Neural progenitor cell (in vitro differentiated cells): ENCODE measurements around the gene MRPS34. TPM values are rescaled to one million over a fixed set of nuclear protein-coding genes. Genes with fewer than 3 reads are reported as not detected.

Experiments used
- DNase-seq: peaks from one replicate; pipeline ENCODE4 v3.0.0-alpha.2; 2016; ENCODE audit warnings: low spot score
- H2AFZ ChIP-seq: fragments of 200-600 bp; sonication (generic); replicated peaks from 2 replicates; pipeline ENCODE4 v1.6.1; 2016; ENCODE audit warnings: antibody characterized with exemption
- H3F3A ChIP-seq: fragments of 200-600 bp; sonication (generic); 2 replicates; pipeline ENCODE4 v1.6.1; 2016; ENCODE audit warnings: antibody characterized with exemption, low read depth
- H3K27ac ChIP-seq: fragments of 200-600 bp; sonication (generic); 2 replicates; pipeline ENCODE4 v1.5.1; 2016; ENCODE audit warnings: mild to moderate bottlenecking
- H3K27me3 ChIP-seq: fragments of 200-600 bp; sonication (generic); 2 replicates; pipeline ENCODE4 v1.6.1; 2016; ENCODE audit warnings: mild to moderate bottlenecking, moderate library complexity
- H3K36me3 ChIP-seq: fragments of 200-600 bp; sonication (generic); 2 replicates; pipeline ENCODE4 v1.5.1; 2016
- H3K4me1 ChIP-seq: fragments of 200-600 bp; sonication (generic); 2 replicates; pipeline ENCODE4 v1.6.1; 2016; ENCODE audit warnings: mixed run types
- H3K4me2 ChIP-seq: fragments of 200-600 bp; sonication (generic); 2 replicates; pipeline ENCODE4 v1.6.1; 2016
- H3K4me3 ChIP-seq: fragments of 200-600 bp; sonication (generic); 2 replicates; pipeline ENCODE4 v1.5.1; 2016
- H3K79me2 ChIP-seq: fragments of 200-600 bp; sonication (generic); 2 replicates; pipeline ENCODE4 v1.6.1; 2016; ENCODE audit warnings: low read depth
- H3K9ac ChIP-seq: fragments of 200-600 bp; sonication (generic); 2 replicates; pipeline ENCODE4 v1.6.1; 2016
- H3K9me3 ChIP-seq: fragments of 200-600 bp; sonication (generic); 2 replicates; pipeline ENCODE4 v1.5.1; 2016; ENCODE audit warnings: low read depth
- H4K20me1 ChIP-seq: fragments of 200-600 bp; sonication (generic); 2 replicates; pipeline ENCODE4 v1.6.1; 2016; ENCODE audit warnings: low read depth
- H3K27ac Mint-ChIP-seq: 3 replicates; pipeline ENCODE4 v1.8.0; 2021; ENCODE audit warnings: mixed read lengths
- H3K27me3 Mint-ChIP-seq: 2 replicates; pipeline ENCODE4 v1.8.0; 2022; ENCODE audit warnings: low read depth, mild to moderate bottlenecking, inconsistent platforms, moderate library complexity, mixed read lengths; ENCODE audit not compliant: insufficient read depth
- H3K36me3 Mint-ChIP-seq: 3 replicates; pipeline ENCODE4 v1.8.0; 2021; ENCODE audit warnings: mixed read lengths
- H3K4me1 Mint-ChIP-seq: 3 replicates; pipeline ENCODE4 v1.8.0; 2021; ENCODE audit warnings: mixed read lengths
- H3K4me3 Mint-ChIP-seq: 3 replicates; pipeline ENCODE4 v1.8.0; 2021; ENCODE audit warnings: mild to moderate bottlenecking, moderate library complexity, mixed read lengths
- H3K9me3 Mint-ChIP-seq: 3 replicates; pipeline ENCODE4 v1.8.0; 2020; ENCODE audit warnings: mixed read lengths
- EZH2 ChIP-seq: fragments of 200-600 bp; sonication (generic); IDR thresholded peaks from 2 replicates; pipeline ENCODE4 v1.6.1; 2017; ENCODE audit warnings: antibody characterized with exemption, mild to moderate bottlenecking, moderate library complexity
- EZH2phosphoT487 ChIP-seq: fragments of 200-600 bp; sonication (generic); IDR thresholded peaks from 2 replicates; pipeline ENCODE4 v1.6.1; 2017; ENCODE audit warnings: antibody characterized with exemption
- total RNA-seq: library from RNA; depleted of rRNA; stranded (reverse); fragments of >200 nt; gene quantifications from 2 replicates; pipeline ENCODE4 v1.2.3, GENCODE V29; 2015; ENCODE audit warnings: low replicate concordance
- TF ChIP-seq, protein P1 (sequence below): fragments of 200-600 bp; sonication (generic); IDR thresholded peaks from 2 replicates; pipeline ENCODE4 v1.5.1; 2017; ENCODE audit warnings: antibody characterized with exemption, mild to moderate bottlenecking

Gene MRPS34
- total RNA-seq, 1 donor from 2014 or later = 48.4 TPM

DNA sequence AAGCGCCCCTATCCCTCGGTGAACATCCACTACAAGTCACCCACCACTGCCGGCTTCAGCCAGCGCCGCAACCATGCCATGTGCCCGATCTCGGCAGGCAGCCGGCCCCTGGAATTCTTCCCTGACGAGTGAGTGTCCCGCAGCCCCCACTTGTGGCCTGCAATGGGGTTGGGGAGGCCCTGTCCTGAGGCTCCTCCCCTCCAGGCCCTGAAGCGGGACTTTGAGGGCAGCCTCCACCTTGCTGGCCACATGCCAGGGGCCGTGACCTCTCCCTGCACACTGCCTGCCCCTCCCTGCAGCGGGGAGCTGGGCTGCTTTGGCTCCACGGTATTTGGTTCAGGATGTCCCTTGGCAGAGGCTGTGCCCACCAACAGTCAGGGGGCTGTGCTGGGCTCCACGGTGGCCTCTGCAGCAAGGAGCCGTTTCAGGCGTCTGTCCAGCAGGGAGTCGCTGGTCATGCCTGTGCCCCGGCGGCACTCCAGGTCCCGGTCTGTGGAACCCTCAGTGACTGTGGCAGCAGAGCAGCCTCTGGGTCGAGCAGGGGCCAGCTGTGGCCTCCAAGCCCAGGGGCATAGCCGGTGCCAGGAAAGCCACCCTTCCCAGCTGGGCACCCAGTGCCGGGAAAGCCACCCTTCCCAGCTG, 9.9 kb downstream of the MRPS34 start:
- H3K36me3 ChIP-seq = no peaks in the 10 kb centered on the region
- no peaks in the 10 kb centered on the region for H3K9me3 Mint-ChIP-seq

DNA sequence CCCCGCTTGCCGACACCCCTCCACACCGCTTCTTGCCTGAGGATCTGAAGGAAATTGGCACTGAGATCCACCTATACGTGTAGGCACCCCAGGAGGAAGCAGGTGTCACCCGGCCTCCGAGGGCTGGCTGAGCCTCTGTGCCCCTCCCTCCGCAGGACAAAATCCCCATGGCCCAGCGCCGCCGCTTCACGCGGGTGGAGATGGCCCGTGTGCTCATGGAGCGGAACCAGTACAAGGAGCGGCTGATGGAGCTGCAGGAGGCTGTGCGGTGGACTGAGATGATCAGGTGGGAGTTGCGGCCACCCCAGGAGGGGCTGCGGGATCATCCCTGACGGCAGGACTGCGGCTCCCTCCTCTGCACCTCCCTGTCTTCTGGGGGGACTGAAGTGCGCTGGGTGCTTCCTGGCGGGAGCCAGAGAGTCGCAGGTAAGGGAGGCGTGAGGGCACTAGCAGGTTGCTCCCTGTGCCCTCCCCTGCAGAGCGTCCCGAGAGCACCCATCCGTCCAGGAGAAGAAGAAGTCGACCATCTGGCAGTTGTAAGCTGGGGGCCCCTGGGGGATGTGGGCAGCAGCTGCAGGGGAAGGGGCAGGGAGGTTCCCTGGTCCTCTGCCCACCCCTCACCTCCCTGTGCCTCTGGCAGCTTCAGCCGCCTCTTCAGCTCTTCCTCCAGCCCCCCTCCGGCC, 10.6 kb downstream of the MRPS34 start:
- H3K4me3 Mint-ChIP-seq = no peak overlapping the region
- Histone ChIP-seq H3K4me3 (no peak overlapping the region), H3K9ac (no peak overlapping the region), H3F3A (peaks cover 8% of the 10 kb centered on the region), H3K4me1 (no peaks in the 10 kb centered on the region), H3K36me3 (no peaks in the 10 kb centered on the region), H3K4me2 (no peak overlapping the region), H4K20me1 (peaks cover 15% of the 10 kb centered on the region), H3K27ac (no peak overlapping the region), H3K9me3 (no peaks in the 10 kb centered on the region), H2AFZ (no peak overlapping the region), H3K27me3 (no peaks in the 10 kb centered on the region), H3K79me2 (no peaks in the 10 kb centered on the region)
- H3K27me3 Mint-ChIP-seq = no peaks in the 10 kb centered on the region
- H3K4me1 Mint-ChIP-seq = no peaks in the 10 kb centered on the region
- DNase-seq = no peak
- H3K36me3 Mint-ChIP-seq = peaks cover 3% of the 10 kb centered on the region
- H3K27ac Mint-ChIP-seq = no peak overlapping the region
- H3K9me3 Mint-ChIP-seq = no peaks in the 10 kb centered on the region
- TF ChIP-seq EZH2phosphoT487 (no peak), EZH2 (no peak)
- TF ChIP-seq, protein P1, sequence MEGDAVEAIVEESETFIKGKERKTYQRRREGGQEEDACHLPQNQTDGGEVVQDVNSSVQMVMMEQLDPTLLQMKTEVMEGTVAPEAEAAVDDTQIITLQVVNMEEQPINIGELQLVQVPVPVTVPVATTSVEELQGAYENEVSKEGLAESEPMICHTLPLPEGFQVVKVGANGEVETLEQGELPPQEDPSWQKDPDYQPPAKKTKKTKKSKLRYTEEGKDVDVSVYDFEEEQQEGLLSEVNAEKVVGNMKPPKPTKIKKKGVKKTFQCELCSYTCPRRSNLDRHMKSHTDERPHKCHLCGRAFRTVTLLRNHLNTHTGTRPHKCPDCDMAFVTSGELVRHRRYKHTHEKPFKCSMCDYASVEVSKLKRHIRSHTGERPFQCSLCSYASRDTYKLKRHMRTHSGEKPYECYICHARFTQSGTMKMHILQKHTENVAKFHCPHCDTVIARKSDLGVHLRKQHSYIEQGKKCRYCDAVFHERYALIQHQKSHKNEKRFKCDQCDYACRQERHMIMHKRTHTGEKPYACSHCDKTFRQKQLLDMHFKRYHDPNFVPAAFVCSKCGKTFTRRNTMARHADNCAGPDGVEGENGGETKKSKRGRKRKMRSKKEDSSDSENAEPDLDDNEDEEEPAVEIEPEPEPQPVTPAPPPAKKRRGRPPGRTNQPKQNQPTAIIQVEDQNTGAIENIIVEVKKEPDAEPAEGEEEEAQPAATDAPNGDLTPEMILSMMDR = no peak

More for the DNA sequence above, 9.9 kb downstream of the MRPS34 start:
- Mint-ChIP-seq H3K4me1 (no peaks in the 10 kb centered on the region), H3K27me3 (peaks cover 4% of the 10 kb centered on the region), H3K4me3 (no peak overlapping the region), H3K36me3 (peaks cover 3% of the 10 kb centered on the region), H3K27ac (no peak overlapping the region)
- no peaks in the 10 kb centered on the region for H3K27me3 ChIP-seq
- no peak for TF ChIP-seq EZH2
- no peak for TF ChIP-seq EZH2phosphoT487
- TF ChIP-seq, protein P1 = no peak
- H3K9ac ChIP-seq = no peak overlapping the region
- H3K4me2 ChIP-seq = no peak overlapping the region
- no peak overlapping the region for H3K27ac ChIP-seq
- peaks cover 15% of the 10 kb centered on the region for H4K20me1 ChIP-seq
- DNase-seq = peak; percentile 20
- H3F3A ChIP-seq = peaks cover 8% of the 10 kb centered on the region
- H2AFZ ChIP-seq = no peak overlapping the region
- no peak overlapping the region for H3K4me3 ChIP-seq
- no peaks in the 10 kb centered on the region for H3K4me1 ChIP-seq
- no peaks in the 10 kb centered on the region for H3K79me2 ChIP-seq
- no peaks in the 10 kb centered on the region for H3K9me3 ChIP-seq

DNA sequence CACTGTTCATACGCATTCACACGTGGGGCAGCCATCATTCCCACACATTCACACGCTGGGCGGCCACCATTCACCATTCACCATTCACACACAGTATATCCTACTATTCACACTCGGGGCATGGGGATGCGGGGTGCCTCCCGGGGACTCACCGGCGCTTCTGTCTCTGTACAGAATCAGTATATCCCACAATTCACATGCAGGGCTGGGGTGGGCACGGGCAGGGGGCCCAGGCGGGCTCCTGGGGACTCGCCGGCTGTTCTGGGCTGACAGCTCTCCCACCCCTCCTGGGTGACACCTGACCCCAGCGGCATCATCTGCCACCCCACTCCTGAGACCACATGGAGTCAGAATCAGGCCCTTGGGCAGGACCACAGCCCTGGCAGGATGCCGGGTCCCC, 11.2 kb downstream of the MRPS34 start:
- Histone ChIP-seq H3K27ac (no peak overlapping the region), H3K36me3 (no peaks in the 10 kb centered on the region)

More for the DNA sequence above, 11.2 kb downstream of the MRPS34 start:
- Histone ChIP-seq H3K79me2 (no peaks in the 10 kb centered on the region), H4K20me1 (peaks cover 15% of the 10 kb centered on the region), H3K9me3 (no peaks in the 10 kb centered on the region), H3K4me1 (no peaks in the 10 kb centered on the region), H3K4me2 (no peak overlapping the region), H3K27me3 (no peaks in the 10 kb centered on the region), H3K9ac (no peak overlapping the region), H3F3A (peaks cover 8% of the 10 kb centered on the region), H2AFZ (no peak overlapping the region), H3K4me3 (no peak overlapping the region)
- no peaks in the 10 kb centered on the region for H3K27me3 Mint-ChIP-seq
- no peak overlapping the region for H3K27ac Mint-ChIP-seq
- peaks cover 3% of the 10 kb centered on the region for H3K36me3 Mint-ChIP-seq
- H3K9me3 Mint-ChIP-seq = no peaks in the 10 kb centered on the region
- DNase-seq = no peak
- H3K4me3 Mint-ChIP-seq = no peak overlapping the region
- H3K4me1 Mint-ChIP-seq = no peaks in the 10 kb centered on the region
- TF ChIP-seq, protein P1 = no peak
- TF ChIP-seq EZH2phosphoT487 = no peak
